Measurements from ENCODE around the gene PCDH9.

Gene PCDH9

GRCh38 chr13:66349966-66350365 lies 880.2 kb downstream of the PCDH9 start:
- no peaks in the 10 kb centered on the region for H3K79me2 ChIP-seq (ENCODE audit: insufficient read depth, low read depth)

GRCh38 chr13:66348745-66349690 lies 881.1 kb downstream of the PCDH9 start:
- Histone ChIP-seq H3K9ac (no peak overlapping the region), H3K27ac (no peak overlapping the region), H3K4me1 (ENCODE audit: low read depth, poor library complexity, severe bottlenecking) (no peaks in the 10 kb centered on the region), H3K4me2 (no peak overlapping the region), H3K27me3 (ENCODE audit: insufficient read depth, low read depth) (no peaks in the 10 kb centered on the region), H3K36me3 (ENCODE audit: insufficient read depth) (no peaks in the 10 kb centered on the region), H4K20me1 (ENCODE audit: insufficient read depth) (no peaks in the 10 kb centered on the region), H3K79me2 (ENCODE audit: insufficient read depth, low read depth) (no peaks in the 10 kb centered on the region), H3K4me3 (IDR thresholded peaks at IDR 0.05; ENCODE audit: insufficient read depth, low read depth, low read length) (no peak overlapping the region), H2AFZ (ENCODE audit: low read depth) (no peak overlapping the region)
- TF ChIP-seq CTCF (conservative IDR thresholded peaks at IDR 0.05; ENCODE audit: low read depth, low read length), result no peak

More at GRCh38 chr13:66349966-66350365, 880.2 kb downstream of the PCDH9 start:
- no peak overlapping the region for H3K27ac ChIP-seq
- no peaks in the 10 kb centered on the region for H3K4me1 ChIP-seq (ENCODE audit: low read depth, poor library complexity, severe bottlenecking)
- H3K27me3 ChIP-seq (ENCODE audit: insufficient read depth, low read depth), result no peaks in the 10 kb centered on the region
- H3K9ac ChIP-seq, result no peak overlapping the region
- TF ChIP-seq CTCF (conservative IDR thresholded peaks at IDR 0.05; ENCODE audit: low read depth, low read length), result no peak
- no peak overlapping the region for H3K4me3 ChIP-seq (IDR thresholded peaks at IDR 0.05; ENCODE audit: insufficient read depth, low read depth, low read length)
- no peak overlapping the region for H2AFZ ChIP-seq (ENCODE audit: low read depth)
- H4K20me1 ChIP-seq (ENCODE audit: insufficient read depth), result no peaks in the 10 kb centered on the region
- H3K4me2 ChIP-seq, result no peak overlapping the region
- H3K36me3 ChIP-seq (ENCODE audit: insufficient read depth), result no peaks in the 10 kb centered on the region

GRCh38 chr13:66347486-66348117 lies 882.5 kb downstream of the PCDH9 start:
- no peaks in the 10 kb centered on the region for H3K4me1 ChIP-seq (ENCODE audit: low read depth, poor library complexity, severe bottlenecking)
- H3K9ac ChIP-seq, result no peak overlapping the region
- no peak overlapping the region for H2AFZ ChIP-seq (ENCODE audit: low read depth)
- H3K4me3 ChIP-seq (IDR thresholded peaks at IDR 0.05; ENCODE audit: insufficient read depth, low read depth, low read length), result no peak overlapping the region
- no peaks in the 10 kb centered on the region for H4K20me1 ChIP-seq (ENCODE audit: insufficient read depth)
- no peaks in the 10 kb centered on the region for H3K79me2 ChIP-seq (ENCODE audit: insufficient read depth, low read depth)
- no peaks in the 10 kb centered on the region for H3K36me3 ChIP-seq (ENCODE audit: insufficient read depth)
- TF ChIP-seq CTCF (conservative IDR thresholded peaks at IDR 0.05; ENCODE audit: low read depth, low read length), result no peak
- H3K27me3 ChIP-seq (ENCODE audit: insufficient read depth, low read depth), result no peaks in the 10 kb centered on the region
- H3K27ac ChIP-seq, result no peak overlapping the region
- no peak overlapping the region for H3K4me2 ChIP-seq

GRCh38 chr13:66345971-66346370 lies 884.2 kb downstream of the PCDH9 start:
- H3K27ac ChIP-seq, result no peak overlapping the region
- no peak overlapping the region for H2AFZ ChIP-seq (ENCODE audit: low read depth)
- H3K79me2 ChIP-seq (ENCODE audit: insufficient read depth, low read depth), result no peaks in the 10 kb centered on the region
- H3K27me3 ChIP-seq (ENCODE audit: insufficient read depth, low read depth), result no peaks in the 10 kb centered on the region
- H3K9ac ChIP-seq, result no peak overlapping the region
- H3K4me1 ChIP-seq (ENCODE audit: low read depth, poor library complexity, severe bottlenecking), result no peaks in the 10 kb centered on the region
- no peak for TF ChIP-seq CTCF (conservative IDR thresholded peaks at IDR 0.05; ENCODE audit: low read depth, low read length)
- H4K20me1 ChIP-seq (ENCODE audit: insufficient read depth), result no peaks in the 10 kb centered on the region
- no peak overlapping the region for H3K4me2 ChIP-seq
- no peaks in the 10 kb centered on the region for H3K36me3 ChIP-seq (ENCODE audit: insufficient read depth)
- H3K4me3 ChIP-seq (IDR thresholded peaks at IDR 0.05; ENCODE audit: insufficient read depth, low read depth, low read length), result no peak overlapping the region

Measured in KMS-11 (cell line).